Measurements from ENCODE around the gene KSR2.

DNA sequence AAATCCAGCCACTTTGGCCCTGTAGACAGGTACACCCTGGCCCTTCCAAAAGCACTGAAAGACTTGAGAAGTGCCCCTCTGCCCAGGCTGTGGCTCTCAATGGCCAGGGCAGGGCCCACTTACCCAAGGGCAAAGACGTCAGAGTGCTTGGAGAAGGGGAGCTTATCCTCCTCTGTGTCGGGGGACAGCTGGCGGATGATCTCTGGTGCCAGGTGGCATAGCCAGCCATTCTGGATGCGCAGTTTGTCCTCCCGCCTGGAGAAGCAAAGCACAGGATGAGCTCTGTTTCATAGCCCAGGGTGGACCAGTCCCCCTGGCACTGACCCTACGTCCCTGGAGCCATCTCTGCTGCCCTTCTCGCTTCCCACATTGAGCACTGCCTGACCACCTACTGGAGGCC, 492.4 kb downstream of the KSR2 start:
- TF ChIP-seq POLR2A (IDR thresholded peaks at IDR 0.05; ENCODE audit: low read length) (no peak), GATA1 (IDR thresholded peaks at IDR 0.05; ENCODE audit: low read depth, low read length) (no peak)

Measured in erythroblast (primary cell).